HepG2 (cell line): ENCODE results near the gene LAMA5. TPM values are rescaled to one million over a fixed set of nuclear protein-coding genes. Genes with fewer than 3 reads are reported as not detected.

Experiments used
- ATAC-seq: fragments of 200-7000 bp; cut with Tn5 transposase; 3 replicates; pipeline ENCODE4 v1.9.1; 2020; ENCODE audit warnings: mild to moderate bottlenecking, moderate library complexity
- BruUV-seq: library from RNA; stranded (reverse); fragments of 400-500 nt; replicated peaks from 2 replicates; lab custom pipeline; 2021; lab: Mats Ljungman, UMichigan
- CTCF ChIA-PET: fragments of 300-600 bp; formaldehyde crosslinking; extraction: SDS; loops from one replicate; lab custom pipeline; 2021; ENCODE audit warnings: low total read pairs, inconsistent platforms, low intra/inter-chr PET ratio; lab: Yijun Ruan, JAX
- POLR2A ChIA-PET: fragments of 350-600 bp; sonication (Branson Sonifier 250); formaldehyde crosslinking; loops from one replicate; lab custom pipeline; 2020; ENCODE audit warnings: antibody characterized with exemption, inconsistent platforms; lab: Yijun Ruan, JAX
- DNase-seq: peaks from one replicate; pipeline ENCODE4 v3.0.0-alpha.2; 2015; ENCODE audit warnings: low spot score
- FAIRE-seq: peaks from 3 replicates; lab custom pipeline; 2011; peaks lifted over from hg19 to GRCh38; lab: Jason Lieb, UNC
- H2AFZ ChIP-seq: one replicate; pipeline ENCODE4 v1.6.1; 2011; ENCODE audit warnings: low read length, inconsistent platforms
- H3K27ac ChIP-seq: fragments of 300-600 bp; 3 replicates; pipeline ENCODE4 v1.8.0; 2011; ENCODE audit warnings: mixed run types, mild to moderate bottlenecking, mixed read lengths, low read length, inconsistent platforms; ENCODE audit not compliant: insufficient read depth; ENCODE audit errors: extremely low read length
- H3K27me3 ChIP-seq, 2 experiments: fragments of 200-600 bp in 1 of 2; 2 replicates in 1 of 2; 3 replicates in 1 of 2; pipeline versions ENCODE4 v1.6.0 to v1.8.0; 2011; ENCODE audit warnings: low read length in 2 of 2, mild to moderate bottlenecking in 2 of 2, moderate library complexity in 2 of 2, inconsistent platforms in 1 of 2; ENCODE audit not compliant: insufficient read depth in 2 of 2, control insufficient read depth in 1 of 2
- H3K36me3 ChIP-seq, 2 experiments: fragments of 200-600 bp in 1 of 2; replicated peaks in 1 of 2; 2 replicates in 1 of 2; 3 replicates in 1 of 2; pipeline versions ENCODE4 v1.5.1 to v1.8.0; 2011; ENCODE audit warnings: low read length in 2 of 2, inconsistent platforms in 1 of 2; ENCODE audit not compliant: insufficient read depth in 2 of 2, control insufficient read depth in 1 of 2
- H3K4me1 ChIP-seq: 2 replicates; pipeline ENCODE4 v1.5.1; 2012; ENCODE audit warnings: low read length, inconsistent platforms; ENCODE audit not compliant: insufficient read depth
- H3K4me2 ChIP-seq: 2 replicates; pipeline ENCODE4 v1.6.0; 2011; ENCODE audit warnings: low read depth, low read length, inconsistent platforms
- H3K4me3 ChIP-seq, 3 experiments: fragments of 200-600 bp in 1 of 3; sonication (generic), shearing (Covaris generic) in 1 of 3; replicated peaks in 1 of 3; 2 replicates each; pipeline ENCODE4 v1.5.1; 2011 to 2016; ENCODE audit warnings: low read length in 3 of 3, inconsistent platforms in 2 of 3, low read depth in 2 of 3, mild to moderate bottlenecking in 2 of 3, control low read depth in 1 of 3, mixed read lengths in 1 of 3; ENCODE audit not compliant: insufficient read depth in 1 of 3
- H3K79me2 ChIP-seq: one replicate; pipeline ENCODE4 v1.6.1; 2011; ENCODE audit warnings: low read length, inconsistent platforms; ENCODE audit not compliant: insufficient read depth
- H3K9ac ChIP-seq: 2 replicates; pipeline ENCODE4 v1.6.0; 2011; ENCODE audit warnings: mild to moderate bottlenecking, low read depth, low read length, inconsistent platforms; ENCODE audit not compliant: insufficient read depth
- H3K9me3 ChIP-seq: 2 replicates; pipeline ENCODE4 v1.5.1; 2012; ENCODE audit warnings: mild to moderate bottlenecking, low read length
- H4K20me1 ChIP-seq: 2 replicates; pipeline ENCODE4 v1.6.0; 2011; ENCODE audit warnings: inconsistent platforms, mild to moderate bottlenecking, low read length, moderate library complexity; ENCODE audit not compliant: insufficient read depth
- ATF7 ChIP-seq, 2 experiments: fragments of 450-650 bp in 1 of 2; sonication (generic) in 1 of 2; formaldehyde crosslinking in 1 of 2; IDR thresholded peaks; 2 replicates each; pipeline versions ENCODE4 v1.4.0 to v1.6.1; 2016 to 2020; ENCODE audit warnings: antibody characterized with exemption in 1 of 2, mild to moderate bottlenecking in 1 of 2, missing genetic modification reagents in 1 of 2
- DNMT1 ChIP-seq: sonication (generic); formaldehyde crosslinking; IDR thresholded peaks from 2 replicates; pipeline ENCODE4 v1.5.1; 2020; ENCODE audit warnings: mild to moderate bottlenecking, missing genetic modification reagents
- GLI4 ChIP-seq: sonication (generic); formaldehyde crosslinking; IDR thresholded peaks from 2 replicates; pipeline ENCODE4 v1.5.1; 2020; ENCODE audit warnings: missing genetic modification reagents, mild to moderate bottlenecking, moderate library complexity, borderline replicate concordance
- KAT2B ChIP-seq: fragments of 150-350 bp; IDR thresholded peaks from 2 replicates; pipeline ENCODE4 v1.6.1; 2014; ENCODE audit warnings: low read depth, low read length, borderline replicate concordance
- KLF12 ChIP-seq: sonication (generic); formaldehyde crosslinking; IDR thresholded peaks from 2 replicates; pipeline ENCODE4 v1.4.0; 2020; ENCODE audit warnings: missing genetic modification reagents, borderline replicate concordance
- PHF5A ChIP-seq: IDR thresholded peaks from one replicate; pipeline ENCODE4 v1.6.1; 2018; ENCODE audit warnings: low read depth, missing genetic modification reagents; ENCODE audit not compliant: unreplicated experiment
- RFXAP ChIP-seq: sonication (generic); formaldehyde crosslinking; IDR thresholded peaks from 2 replicates; pipeline ENCODE4 v1.4.0; 2020; ENCODE audit warnings: missing genetic modification reagents, borderline replicate concordance
- SMC3 ChIP-seq: IDR thresholded peaks from 2 replicates; pipeline ENCODE4 v1.6.1; 2011; ENCODE audit warnings: low read length, improper control_type of control experiment
- WGBS: methylation state at CpG from one replicate; pipeline ENCODE4 v1.1.6; 2017; ENCODE audit warnings: low lambda C conversion rate; 5-methylcytosine and 5-hydroxymethylcytosine counted together
- in situ Hi-C: cut with HindIII; loops from 2 replicates; pipeline ENCODE4 v1.10.0; 2017; ENCODE audit warnings: low pct_unique_long_range_greater_than_20kb; ENCODE audit not compliant: extremely low pct_ligation_motif_present
- intact Hi-C: fragments of 100-400 bp; cut with micrococcal nuclease; formaldehyde crosslinking; loops from one replicate; pipeline ENCODE4 v1.10.0; 2022; ENCODE audit not compliant: unreplicated experiment
- polyA plus RNA-seq, 8 experiments: library from polyadenylated mRNA; depleted of rRNA in 3 of 8; stranded (reverse) in 7 of 8; unstranded in 1 of 8; fragments of >200 nt; fragmentation: Illumina TruSeq in 4 of 8; extraction: Trizol in 4 of 8; gene quantifications; 2 replicates each; pipeline versions ENCODE4 v1.2.1 to v1.2.3, GENCODE V29; 2011 to 2016; ENCODE audit warnings: low read depth in 4 of 8, missing spikeins in 1 of 8, mixed read lengths in 1 of 8; ENCODE audit not compliant: insufficient read depth in 1 of 8
- total RNA-seq, 5 experiments: library from RNA; depleted of rRNA; stranded (reverse); fragments of >200 nt; fragmentation: Illumina TruSeq; extraction: Trizol; gene quantifications; 2 replicates each; pipeline ENCODE4 v1.2.3, GENCODE V29; 2016; ENCODE audit warnings: low read depth in 1 of 5
- TF ChIP-seq, protein P1 (sequence below): sonication (generic); formaldehyde crosslinking; IDR thresholded peaks from 2 replicates; pipeline ENCODE4 v1.8.0; 2022; ENCODE audit warnings: missing genetic modification reagents, mild to moderate bottlenecking, inconsistent platforms, borderline replicate concordance
- TF ChIP-seq, protein P2 (sequence below), 2 experiments: sonication (generic) in 1 of 2; formaldehyde crosslinking in 1 of 2; IDR thresholded peaks; 2 replicates each; pipeline versions ENCODE4 v1.6.1 to v1.9.0; 2014 to 2022; ENCODE audit warnings: antibody characterized with exemption in 1 of 2, borderline replicate concordance in 1 of 2, inconsistent platforms in 1 of 2, low read depth in 1 of 2, missing genetic modification reagents in 1 of 2
- TF ChIP-seq, protein P3 (sequence below): sonication (generic); formaldehyde crosslinking; IDR thresholded peaks from 2 replicates; pipeline ENCODE4 v1.4.0; 2020; ENCODE audit warnings: missing genetic modification reagents; ENCODE audit errors: not compliant biosample characterization
- TF ChIP-seq, protein P4 (sequence below): sonication (generic); formaldehyde crosslinking; IDR thresholded peaks from 2 replicates; pipeline ENCODE4 v1.8.0; 2022; ENCODE audit warnings: missing genetic modification reagents, mild to moderate bottlenecking, borderline replicate concordance

The LAMA5 gene
- total and polyA plus RNA-seq, 2 of the 13 experiments (the other 11 are each of a cell fraction or from before 2014, with no cell fraction given) = 21.0 to 44.7 TPM

DNA sequence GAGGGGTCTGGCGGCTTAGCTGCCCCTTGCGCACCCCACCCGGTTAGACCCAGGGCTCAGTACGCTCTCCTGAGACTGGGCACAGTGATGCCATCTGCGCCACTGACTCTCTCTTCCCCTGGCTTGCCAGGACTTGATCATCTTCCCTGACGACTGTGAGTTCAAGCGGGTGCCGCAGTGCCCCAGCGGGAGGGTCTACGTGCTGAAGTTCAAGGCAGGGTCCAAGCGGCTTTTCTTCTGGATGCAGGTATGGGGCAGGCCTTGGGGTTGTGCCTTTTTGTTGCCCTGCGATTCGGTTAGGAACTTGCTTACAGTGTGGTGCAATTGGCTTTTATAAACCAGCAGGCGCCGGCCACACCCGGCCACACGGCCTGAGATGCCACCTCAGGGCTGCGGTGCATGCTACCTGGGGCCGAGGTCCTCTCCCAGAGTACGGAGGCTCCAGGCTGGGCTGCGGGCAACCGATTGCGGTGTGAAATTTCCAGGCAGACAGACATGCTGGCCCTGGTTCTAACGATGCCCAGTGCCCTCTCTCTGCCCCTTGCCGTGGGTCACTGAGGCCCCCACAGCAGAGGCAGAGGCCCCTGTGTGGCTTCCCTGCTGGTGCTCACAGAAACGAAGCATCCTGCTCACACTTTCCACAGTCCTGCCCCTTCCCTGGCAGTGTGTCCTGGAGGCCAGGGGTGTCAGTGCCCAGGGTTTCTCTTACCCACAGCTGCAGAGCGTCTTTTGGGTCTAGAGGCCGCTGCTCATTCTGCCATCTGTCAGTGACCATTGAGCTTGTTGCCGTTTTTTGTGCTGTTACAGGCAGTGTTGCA is 62.6 kb downstream of the LAMA5 start:
- BruUV-seq = no TSS peak
- intact Hi-C loops = no loop called here
- in situ Hi-C loops = loop anchor here (5.0 kb wide), 1 partner anchor 63 kb away; the partner anchor contains the start of gene LAMA5
- FAIRE-seq (no peak), DNase-seq (no peak), ATAC-seq (no peak)
- ChIA-PET CTCF (interaction anchor here (2.0 to 6.1 kb wide), 2 partner anchors 72 to 79 kb away, joined by 4 to 73 read pairs; no protein-coding TSS in a partner anchor), POLR2A (interaction anchor here (0.9 to 8.3 kb wide), 11 partner anchors 10 to 183 kb away, joined by 3 to 187 read pairs (median 4); partner anchors contain the start of genes LAMA5 and RPS21)
- peak overlapping the region; percentile 70 to 98 (median 93) for H3K4me3 ChIP-seq
- H3K9ac ChIP-seq = peak overlapping the region; percentile 91
- peaks cover 29 to 49% of the 10 kb centered on the region in 2 experiments for H3K36me3 ChIP-seq
- peak overlapping the region; percentile 97 for H3K27ac ChIP-seq
- peaks cover 43% of the 10 kb centered on the region for H3K4me1 ChIP-seq
- peak overlapping the region; percentile 99 for H3K4me2 ChIP-seq
- no peak overlapping the region for H2AFZ ChIP-seq
- H3K27me3 ChIP-seq = no peaks in the 10 kb centered on the region; a peak in 1 of 5 replicates
- 39% methylated on average over 29 of the region's 29 CpGs for WGBS
- peaks cover 32% of the 10 kb centered on the region for H3K79me2 ChIP-seq
- H3K9me3 ChIP-seq = no peaks in the 10 kb centered on the region
- peaks cover 25% of the 10 kb centered on the region for H4K20me1 ChIP-seq
- TF ChIP-seq GLI4 (CRISPR knock-in tag) (no peak), PHF5A (no peak), KAT2B (no peak), DNMT1 (CRISPR knock-in tag) (peak; percentile 10; the same call in 1 of the 2 replicates), SMC3 (no peak), ATF7 (IDR thresholded peaks at IDR 0.05) (no peak), ATF7 (CRISPR knock-in tag; IDR thresholded peaks at IDR 0.05) (no peak), RFXAP (CRISPR knock-in tag) (no peak), KLF12 (CRISPR knock-in tag) (no peak)
- TF ChIP-seq, protein P1, sequence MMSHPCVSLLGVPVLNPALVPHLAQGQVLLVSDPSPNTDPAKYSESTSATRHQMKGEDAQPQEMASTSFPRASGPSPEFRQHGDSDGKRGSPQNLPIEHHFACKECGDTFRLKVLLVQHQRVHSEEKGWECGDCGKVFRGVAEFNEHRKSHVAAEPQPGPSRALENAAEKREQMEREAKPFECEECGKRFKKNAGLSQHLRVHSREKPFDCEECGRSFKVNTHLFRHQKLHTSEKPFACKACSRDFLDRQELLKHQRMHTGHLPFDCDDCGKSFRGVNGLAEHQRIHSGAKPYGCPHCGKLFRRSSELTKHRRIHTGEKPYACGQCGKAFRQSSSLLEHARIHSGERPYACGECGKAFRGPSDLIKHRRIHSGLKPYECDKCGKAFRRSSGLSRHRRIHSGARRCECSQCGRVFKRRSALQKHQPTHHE = no peak
- TF ChIP-seq, protein P2, sequence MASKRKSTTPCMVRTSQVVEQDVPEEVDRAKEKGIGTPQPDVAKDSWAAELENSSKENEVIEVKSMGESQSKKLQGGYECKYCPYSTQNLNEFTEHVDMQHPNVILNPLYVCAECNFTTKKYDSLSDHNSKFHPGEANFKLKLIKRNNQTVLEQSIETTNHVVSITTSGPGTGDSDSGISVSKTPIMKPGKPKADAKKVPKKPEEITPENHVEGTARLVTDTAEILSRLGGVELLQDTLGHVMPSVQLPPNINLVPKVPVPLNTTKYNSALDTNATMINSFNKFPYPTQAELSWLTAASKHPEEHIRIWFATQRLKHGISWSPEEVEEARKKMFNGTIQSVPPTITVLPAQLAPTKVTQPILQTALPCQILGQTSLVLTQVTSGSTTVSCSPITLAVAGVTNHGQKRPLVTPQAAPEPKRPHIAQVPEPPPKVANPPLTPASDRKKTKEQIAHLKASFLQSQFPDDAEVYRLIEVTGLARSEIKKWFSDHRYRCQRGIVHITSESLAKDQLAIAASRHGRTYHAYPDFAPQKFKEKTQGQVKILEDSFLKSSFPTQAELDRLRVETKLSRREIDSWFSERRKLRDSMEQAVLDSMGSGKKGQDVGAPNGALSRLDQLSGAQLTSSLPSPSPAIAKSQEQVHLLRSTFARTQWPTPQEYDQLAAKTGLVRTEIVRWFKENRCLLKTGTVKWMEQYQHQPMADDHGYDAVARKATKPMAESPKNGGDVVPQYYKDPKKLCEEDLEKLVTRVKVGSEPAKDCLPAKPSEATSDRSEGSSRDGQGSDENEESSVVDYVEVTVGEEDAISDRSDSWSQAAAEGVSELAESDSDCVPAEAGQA (IDR thresholded peaks at IDR 0.05; ENCODE audit: low read depth) = peak; percentile 56; the same call in 1 of the 2 replicates
- TF ChIP-seq, protein P2 (CRISPR knock-in tag; IDR thresholded peaks at IDR 0.05; ENCODE audit: borderline replicate concordance) = no peak
- TF ChIP-seq, protein P3, sequence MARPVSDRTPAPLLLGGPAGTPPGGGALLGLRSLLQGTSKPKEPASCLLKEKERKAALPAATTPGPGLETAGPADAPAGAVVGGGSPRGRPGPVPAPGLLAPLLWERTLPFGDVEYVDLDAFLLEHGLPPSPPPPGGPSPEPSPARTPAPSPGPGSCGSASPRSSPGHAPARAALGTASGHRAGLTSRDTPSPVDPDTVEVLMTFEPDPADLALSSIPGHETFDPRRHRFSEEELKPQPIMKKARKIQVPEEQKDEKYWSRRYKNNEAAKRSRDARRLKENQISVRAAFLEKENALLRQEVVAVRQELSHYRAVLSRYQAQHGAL (CRISPR knock-in tag) = no peak
- TF ChIP-seq, protein P4, sequence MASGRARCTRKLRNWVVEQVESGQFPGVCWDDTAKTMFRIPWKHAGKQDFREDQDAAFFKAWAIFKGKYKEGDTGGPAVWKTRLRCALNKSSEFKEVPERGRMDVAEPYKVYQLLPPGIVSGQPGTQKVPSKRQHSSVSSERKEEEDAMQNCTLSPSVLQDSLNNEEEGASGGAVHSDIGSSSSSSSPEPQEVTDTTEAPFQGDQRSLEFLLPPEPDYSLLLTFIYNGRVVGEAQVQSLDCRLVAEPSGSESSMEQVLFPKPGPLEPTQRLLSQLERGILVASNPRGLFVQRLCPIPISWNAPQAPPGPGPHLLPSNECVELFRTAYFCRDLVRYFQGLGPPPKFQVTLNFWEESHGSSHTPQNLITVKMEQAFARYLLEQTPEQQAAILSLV = no peak
